GM12873 (cell line): Measurements from ENCODE around the gene RDH11.

Source experiments
- TF ChIP-seq, protein P1 (sequence below): IDR thresholded peaks from 2 replicates; pipeline ENCODE4 v1.5.1; 2012; ENCODE audit warnings: low read depth, mild to moderate bottlenecking, moderate library complexity, low read length, control low read depth; ENCODE audit not compliant: insufficient read depth; ENCODE audit errors: missing control alignments

Gene RDH11

DNA sequence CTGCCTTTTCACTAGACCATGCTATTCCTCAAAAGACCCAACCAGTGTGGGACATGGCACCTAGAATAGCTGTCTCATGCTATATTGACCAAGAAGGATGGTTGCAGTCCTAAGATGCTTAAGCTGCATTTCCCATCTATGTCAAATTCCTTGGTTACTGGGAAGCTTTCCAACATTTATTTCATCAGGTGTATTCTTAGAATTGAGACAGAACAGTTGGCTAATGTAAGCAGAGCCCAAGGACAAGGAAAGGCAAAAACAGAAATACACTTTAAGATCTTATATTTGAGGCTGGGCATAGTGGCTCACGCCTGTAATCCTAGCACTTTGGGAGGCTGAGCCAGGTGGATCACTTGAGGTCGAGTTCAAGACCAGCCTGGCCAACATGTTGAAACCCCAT, 51.1 kb downstream of the RDH11 start:
- TF ChIP-seq, protein P1, sequence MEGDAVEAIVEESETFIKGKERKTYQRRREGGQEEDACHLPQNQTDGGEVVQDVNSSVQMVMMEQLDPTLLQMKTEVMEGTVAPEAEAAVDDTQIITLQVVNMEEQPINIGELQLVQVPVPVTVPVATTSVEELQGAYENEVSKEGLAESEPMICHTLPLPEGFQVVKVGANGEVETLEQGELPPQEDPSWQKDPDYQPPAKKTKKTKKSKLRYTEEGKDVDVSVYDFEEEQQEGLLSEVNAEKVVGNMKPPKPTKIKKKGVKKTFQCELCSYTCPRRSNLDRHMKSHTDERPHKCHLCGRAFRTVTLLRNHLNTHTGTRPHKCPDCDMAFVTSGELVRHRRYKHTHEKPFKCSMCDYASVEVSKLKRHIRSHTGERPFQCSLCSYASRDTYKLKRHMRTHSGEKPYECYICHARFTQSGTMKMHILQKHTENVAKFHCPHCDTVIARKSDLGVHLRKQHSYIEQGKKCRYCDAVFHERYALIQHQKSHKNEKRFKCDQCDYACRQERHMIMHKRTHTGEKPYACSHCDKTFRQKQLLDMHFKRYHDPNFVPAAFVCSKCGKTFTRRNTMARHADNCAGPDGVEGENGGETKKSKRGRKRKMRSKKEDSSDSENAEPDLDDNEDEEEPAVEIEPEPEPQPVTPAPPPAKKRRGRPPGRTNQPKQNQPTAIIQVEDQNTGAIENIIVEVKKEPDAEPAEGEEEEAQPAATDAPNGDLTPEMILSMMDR = no peak

DNA sequence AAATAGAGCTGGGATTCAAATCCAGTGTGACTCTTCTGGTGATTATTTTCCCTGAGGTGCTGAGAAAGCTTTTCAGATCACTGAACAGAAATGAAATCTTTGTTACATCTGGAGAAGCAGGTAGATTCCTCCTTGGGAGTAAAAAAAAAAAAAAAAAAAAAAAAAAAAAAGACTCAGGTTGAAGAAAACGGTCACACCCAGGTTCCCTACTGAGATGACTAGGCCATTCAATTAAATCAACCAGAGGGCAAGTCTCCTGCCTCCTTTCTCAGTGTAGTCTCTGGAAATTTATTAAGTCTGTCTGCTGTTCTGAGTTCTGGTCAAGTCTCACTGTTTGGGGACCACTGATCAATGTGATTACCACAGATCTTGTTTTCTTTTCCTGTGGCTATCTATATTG, 51.9 kb downstream of the RDH11 start:
- TF ChIP-seq, protein P1 = no peak

DNA sequence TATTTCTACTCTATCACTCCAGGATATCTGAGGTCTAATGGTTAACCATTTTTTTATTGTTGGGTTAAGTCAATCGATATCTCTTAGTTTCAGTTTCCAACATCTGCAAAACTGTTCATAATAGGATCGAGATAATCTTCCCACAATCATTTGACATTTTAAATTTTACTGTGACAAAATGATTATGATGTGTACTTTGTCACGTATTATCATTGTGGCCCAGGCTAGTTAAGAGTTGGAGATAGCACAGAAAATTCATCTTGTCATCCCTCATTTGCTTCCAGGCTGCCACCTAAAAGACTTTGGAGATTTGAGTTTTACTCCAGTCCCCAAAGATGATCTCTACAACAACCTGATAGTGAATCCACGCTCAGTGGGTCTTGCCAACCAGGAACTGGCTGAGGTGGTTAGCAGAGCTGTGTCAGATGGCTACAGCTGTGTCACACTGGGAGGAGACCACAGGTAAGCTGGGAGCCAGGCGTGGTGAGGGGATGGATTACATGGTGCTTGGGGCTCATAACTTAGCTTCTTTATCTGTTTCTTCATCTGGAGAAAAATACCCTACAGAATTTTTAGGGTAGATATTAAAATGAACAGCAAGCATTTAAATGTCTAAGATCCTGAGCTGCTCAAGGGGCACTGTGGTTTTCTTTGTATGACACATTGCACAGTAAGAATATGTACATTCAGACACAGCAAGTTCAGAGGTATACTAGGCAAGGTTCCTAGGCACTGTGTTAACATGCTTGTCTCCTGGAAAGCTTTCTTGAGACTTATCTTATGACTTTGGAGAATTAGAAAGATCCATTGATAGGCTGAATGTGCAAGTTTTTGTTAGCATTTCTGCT, 53.4 kb downstream of the RDH11 start:
- TF ChIP-seq, protein P1 = no peak

DNA sequence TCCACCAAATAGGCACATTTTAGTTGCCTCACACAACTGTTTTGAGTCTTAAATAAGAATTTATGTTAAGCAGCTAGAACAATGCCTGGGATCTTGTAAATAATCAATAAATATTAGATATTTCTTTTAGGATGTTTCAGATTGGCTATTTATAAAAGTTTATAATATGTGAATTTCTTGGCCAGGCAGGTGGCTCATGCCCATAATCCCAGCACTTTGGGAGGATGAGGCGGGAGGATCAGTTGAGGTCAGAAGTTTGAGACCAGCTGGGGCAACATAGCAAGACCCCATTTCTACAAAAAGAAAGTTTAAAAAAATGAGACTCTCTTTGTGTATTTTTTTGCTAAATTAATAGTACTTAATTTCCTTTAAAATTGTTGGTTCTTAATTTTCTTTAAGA, 54.1 kb downstream of the RDH11 start:
- TF ChIP-seq, protein P1 = no peak

DNA sequence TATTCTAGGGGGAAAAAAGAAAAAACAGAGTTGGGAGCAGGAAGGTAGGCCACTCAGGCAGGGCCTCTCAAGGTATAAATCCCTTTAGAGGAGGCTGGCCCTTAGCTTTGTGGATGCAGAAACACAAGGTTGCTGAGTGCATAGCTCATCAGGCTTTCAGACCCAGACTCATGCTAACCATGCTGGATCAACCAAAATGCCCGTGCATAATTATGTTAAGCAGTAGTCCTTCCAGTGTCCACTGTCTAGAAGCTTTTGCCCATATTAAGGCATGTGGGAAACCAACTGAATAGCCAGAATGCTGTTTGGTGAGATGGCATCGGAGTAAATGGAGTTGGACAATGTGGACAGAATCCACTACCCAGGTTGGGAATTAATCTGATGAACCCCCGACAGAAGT, 56.9 kb downstream of the RDH11 start:
- TF ChIP-seq, protein P1 = no peak

DNA sequence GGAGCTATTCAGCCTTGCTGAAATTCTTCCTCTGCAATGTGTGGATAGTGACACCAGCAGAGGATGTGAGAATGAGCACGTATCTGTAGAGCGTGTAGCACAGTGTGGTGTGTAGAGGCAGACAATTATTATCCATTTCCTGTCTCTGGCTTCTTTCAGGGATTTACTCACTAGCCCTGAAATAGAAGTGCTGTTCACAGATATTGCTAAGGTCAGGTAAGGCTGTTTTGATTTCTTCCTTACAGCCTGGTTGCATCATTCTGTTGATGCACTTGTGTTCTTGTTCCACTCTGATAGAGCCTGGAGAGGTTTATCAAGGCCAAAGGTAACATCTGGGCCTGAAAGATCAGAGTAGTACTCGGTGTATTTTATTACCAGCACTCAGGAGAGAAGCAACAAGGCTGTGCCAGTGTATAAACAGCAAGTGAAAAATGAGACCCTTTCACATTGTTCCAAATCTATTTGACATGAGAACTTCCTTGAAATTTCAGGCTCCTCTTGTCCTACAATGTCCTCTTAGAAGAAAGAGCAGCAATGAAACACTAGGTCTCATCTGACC, 59.1 kb downstream of the RDH11 start:
- TF ChIP-seq, protein P1 = no peak

DNA sequence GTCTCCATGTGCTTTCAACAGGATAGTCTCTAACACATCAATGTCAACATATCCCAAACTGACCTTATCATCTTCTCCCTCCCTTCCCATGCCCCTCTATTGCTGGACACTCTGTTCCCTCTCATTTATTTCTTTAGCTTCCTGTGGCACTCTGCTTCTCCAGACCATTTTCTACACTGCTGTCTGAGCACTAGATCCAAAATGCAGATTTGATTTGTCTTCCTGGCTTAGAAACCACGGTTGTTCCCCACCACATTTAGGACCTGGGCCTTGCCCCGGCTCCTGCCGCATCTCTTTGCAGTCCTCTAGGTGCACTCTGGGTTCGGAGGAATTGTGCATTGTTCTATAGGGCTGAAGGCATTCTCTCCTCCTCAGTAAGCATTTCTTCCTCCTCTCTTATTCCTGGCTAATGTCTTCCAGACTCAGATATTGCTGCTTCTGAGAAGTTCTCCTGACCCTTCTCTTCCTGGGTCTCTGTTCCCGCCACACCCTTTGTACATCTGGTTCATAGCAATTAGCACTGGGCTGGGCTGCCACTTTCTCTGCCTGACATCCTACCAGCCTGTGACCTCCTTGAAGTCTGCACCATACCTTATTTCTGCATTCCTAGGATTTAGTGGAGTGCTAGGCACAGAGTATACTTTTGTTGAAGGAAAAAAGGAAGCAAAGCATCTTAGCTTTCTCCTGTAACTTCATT, 62.0 kb downstream of the RDH11 start:
- TF ChIP-seq, protein P1 = no peak
